NB4 (cell line): ENCODE measurements around the gene OPCML.

Experiments used
- CTCF ChIP-seq: IDR thresholded peaks from one replicate; pipeline ENCODE4 v1.5.1; 2012; ENCODE audit warnings: low read depth, low read length
- POLR2A ChIP-seq: IDR thresholded peaks from 2 replicates; pipeline ENCODE4 v1.6.1; 2011; ENCODE audit warnings: mild to moderate bottlenecking; ENCODE audit not compliant: insufficient read length; ENCODE audit errors: extremely low read depth

GRCh38 chr11:132590986-132591385 lies 941.3 kb downstream of the OPCML start:
- no peak for TF ChIP-seq CTCF
- no peak for TF ChIP-seq POLR2A
